ENCODE measurements around the gene SLC35F3. TPM values are rescaled to one million over a fixed set of nuclear protein-coding genes. Genes with fewer than 3 reads are reported as not detected.

SLC35F3 gene
- total RNA-seq, 4 donors from 2014 or later = 1.7 TPM; not detected in 3

DNA sequence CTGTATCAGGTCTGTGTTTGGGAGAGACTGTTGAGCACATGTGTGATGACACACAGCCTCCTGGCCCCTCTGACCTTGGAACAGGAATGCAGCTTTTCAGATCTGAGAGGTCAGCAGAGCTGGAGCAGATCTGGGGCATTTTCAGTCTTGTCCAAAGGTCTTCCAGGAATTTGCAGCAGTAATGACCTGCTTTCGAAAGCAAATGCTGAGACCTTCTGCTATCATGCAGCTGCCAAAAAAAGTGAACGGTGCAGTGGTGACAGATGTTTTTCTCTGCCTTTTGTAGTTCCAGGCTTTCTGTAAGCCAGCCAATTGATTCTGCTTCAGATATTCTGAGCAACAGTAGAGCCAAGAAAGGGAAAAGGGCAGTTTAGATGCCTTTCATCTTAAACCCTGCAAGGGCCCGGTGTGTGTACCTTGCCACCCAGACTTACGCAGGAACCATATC lies 331.0 kb downstream of the SLC35F3 start:
- TF ChIP-seq POLR2A (IDR thresholded peaks at IDR 0.05) = no peak
- TF ChIP-seq, protein P1, sequence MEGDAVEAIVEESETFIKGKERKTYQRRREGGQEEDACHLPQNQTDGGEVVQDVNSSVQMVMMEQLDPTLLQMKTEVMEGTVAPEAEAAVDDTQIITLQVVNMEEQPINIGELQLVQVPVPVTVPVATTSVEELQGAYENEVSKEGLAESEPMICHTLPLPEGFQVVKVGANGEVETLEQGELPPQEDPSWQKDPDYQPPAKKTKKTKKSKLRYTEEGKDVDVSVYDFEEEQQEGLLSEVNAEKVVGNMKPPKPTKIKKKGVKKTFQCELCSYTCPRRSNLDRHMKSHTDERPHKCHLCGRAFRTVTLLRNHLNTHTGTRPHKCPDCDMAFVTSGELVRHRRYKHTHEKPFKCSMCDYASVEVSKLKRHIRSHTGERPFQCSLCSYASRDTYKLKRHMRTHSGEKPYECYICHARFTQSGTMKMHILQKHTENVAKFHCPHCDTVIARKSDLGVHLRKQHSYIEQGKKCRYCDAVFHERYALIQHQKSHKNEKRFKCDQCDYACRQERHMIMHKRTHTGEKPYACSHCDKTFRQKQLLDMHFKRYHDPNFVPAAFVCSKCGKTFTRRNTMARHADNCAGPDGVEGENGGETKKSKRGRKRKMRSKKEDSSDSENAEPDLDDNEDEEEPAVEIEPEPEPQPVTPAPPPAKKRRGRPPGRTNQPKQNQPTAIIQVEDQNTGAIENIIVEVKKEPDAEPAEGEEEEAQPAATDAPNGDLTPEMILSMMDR (IDR thresholded peaks at IDR 0.05) = no peak
- H3K27ac ChIP-seq = no peak overlapping the region
- H3K27me3 ChIP-seq = no peaks in the 10 kb centered on the region
- no peaks in the 10 kb centered on the region for H3K36me3 ChIP-seq
- no peaks in the 10 kb centered on the region for H3K9me3 ChIP-seq
- DNase-seq = no peak
- H3K4me1 ChIP-seq = no peaks in the 10 kb centered on the region
- H3K4me3 ChIP-seq = no peak overlapping the region

DNA sequence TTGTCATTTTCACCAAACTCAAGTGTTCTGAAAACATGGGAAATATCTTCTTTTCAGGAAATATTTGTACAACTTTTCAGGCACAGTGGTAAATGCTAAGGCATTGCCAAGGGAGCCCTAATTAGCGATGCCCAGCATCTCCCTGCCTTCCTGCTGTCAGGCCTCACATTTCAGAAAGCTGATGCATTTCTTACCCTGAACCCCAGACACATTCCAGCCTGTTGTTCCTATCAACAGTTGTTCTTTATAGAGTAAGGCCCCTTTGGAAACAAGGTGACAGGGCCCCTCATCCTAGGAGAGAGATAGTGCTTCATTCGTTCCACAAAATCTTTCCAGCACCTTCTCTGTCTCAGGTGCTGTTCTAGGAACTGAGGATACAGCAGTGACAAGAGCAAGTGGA lies 332.9 kb downstream of the SLC35F3 start:
- H3K27ac ChIP-seq = no peak overlapping the region
- TF ChIP-seq POLR2A (IDR thresholded peaks at IDR 0.05) = no peak
- TF ChIP-seq, protein P1 (IDR thresholded peaks at IDR 0.05) = no peak
- no peak overlapping the region for H3K4me3 ChIP-seq
- H3K4me1 ChIP-seq = no peaks in the 10 kb centered on the region
- H3K36me3 ChIP-seq = no peaks in the 10 kb centered on the region
- no peak for DNase-seq
- H3K27me3 ChIP-seq = no peaks in the 10 kb centered on the region
- H3K9me3 ChIP-seq = no peaks in the 10 kb centered on the region

DNA sequence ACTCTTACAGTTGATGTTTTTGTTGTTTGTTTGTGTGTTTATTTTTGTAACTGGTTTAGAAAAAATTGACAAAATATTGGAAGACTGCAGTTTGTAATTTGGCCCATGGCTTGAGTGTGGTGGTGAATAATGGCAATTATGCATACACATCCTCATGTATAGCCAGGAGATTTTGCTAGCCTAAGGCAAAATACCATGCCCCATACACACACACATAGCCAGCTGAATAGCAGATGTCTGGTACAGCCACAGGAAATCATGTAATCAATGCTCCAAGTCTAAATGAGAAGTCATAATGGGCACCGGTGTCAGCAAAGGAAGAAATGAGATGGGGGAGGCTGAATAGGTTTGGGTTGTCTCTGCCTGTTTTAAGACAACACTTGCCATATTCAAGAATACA lies 333.6 kb downstream of the SLC35F3 start:
- Histone ChIP-seq H3K4me1 (no peaks in the 10 kb centered on the region), H3K27me3 (no peaks in the 10 kb centered on the region), H3K9me3 (no peaks in the 10 kb centered on the region), H3K27ac (no peak overlapping the region), H3K36me3 (no peaks in the 10 kb centered on the region), H3K4me3 (no peak overlapping the region)
- no peak for DNase-seq
- TF ChIP-seq POLR2A (IDR thresholded peaks at IDR 0.05) = no peak
- TF ChIP-seq, protein P1 (IDR thresholded peaks at IDR 0.05) = no peak

DNA sequence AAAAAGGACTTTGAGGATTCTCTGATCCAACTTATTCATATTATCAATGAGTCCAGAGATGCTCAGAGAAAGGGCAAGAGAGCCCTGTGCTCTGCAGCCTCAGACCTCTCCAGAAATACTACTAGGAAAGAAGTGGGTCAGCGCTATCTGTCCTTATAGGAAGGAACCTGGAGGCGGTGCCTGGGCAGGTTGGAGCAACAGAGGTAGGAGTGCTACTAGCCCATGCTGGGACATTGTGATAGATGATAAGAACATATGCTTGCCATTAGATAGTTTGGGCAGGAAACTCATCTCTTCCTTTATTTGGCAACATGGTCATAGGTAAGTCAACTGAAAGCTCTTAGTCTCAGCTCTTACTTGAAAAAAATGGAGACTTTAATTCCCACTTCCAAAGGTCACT lies 335.0 kb downstream of the SLC35F3 start:
- H3K4me1 ChIP-seq = no peaks in the 10 kb centered on the region
- no peak for TF ChIP-seq POLR2A (IDR thresholded peaks at IDR 0.05)
- TF ChIP-seq, protein P1 (IDR thresholded peaks at IDR 0.05) = no peak
- DNase-seq = no peak
- H3K9me3 ChIP-seq = no peaks in the 10 kb centered on the region
- H3K27me3 ChIP-seq = no peaks in the 10 kb centered on the region
- no peak overlapping the region for H3K4me3 ChIP-seq
- H3K27ac ChIP-seq = no peak overlapping the region
- no peaks in the 10 kb centered on the region for H3K36me3 ChIP-seq

DNA sequence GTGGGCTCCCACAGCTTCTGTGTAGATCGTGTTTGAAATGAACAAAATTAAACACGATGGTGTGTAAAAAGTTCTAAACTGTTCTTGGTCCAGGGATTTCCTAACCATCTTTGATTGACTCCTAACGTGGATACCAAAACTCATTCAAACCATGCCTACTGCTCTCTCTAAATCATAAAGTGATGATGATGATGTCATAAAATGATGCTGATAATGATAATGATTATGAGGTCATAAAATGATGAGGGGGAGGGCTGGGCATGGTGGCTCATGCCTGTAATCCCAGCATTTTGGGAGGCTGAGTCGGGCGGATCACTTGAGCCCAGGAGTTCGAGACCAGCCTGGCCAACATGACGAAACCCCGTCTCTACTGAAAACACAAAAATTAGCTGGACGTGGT lies 335.5 kb downstream of the SLC35F3 start:
- TF ChIP-seq, protein P1 (IDR thresholded peaks at IDR 0.05) = no peak
- no peak for TF ChIP-seq POLR2A (IDR thresholded peaks at IDR 0.05)
- Histone ChIP-seq H3K9me3 (no peaks in the 10 kb centered on the region), H3K4me3 (no peak overlapping the region), H3K27me3 (no peaks in the 10 kb centered on the region), H3K36me3 (no peaks in the 10 kb centered on the region), H3K27ac (no peak overlapping the region), H3K4me1 (no peaks in the 10 kb centered on the region)
- no peak for DNase-seq

DNA sequence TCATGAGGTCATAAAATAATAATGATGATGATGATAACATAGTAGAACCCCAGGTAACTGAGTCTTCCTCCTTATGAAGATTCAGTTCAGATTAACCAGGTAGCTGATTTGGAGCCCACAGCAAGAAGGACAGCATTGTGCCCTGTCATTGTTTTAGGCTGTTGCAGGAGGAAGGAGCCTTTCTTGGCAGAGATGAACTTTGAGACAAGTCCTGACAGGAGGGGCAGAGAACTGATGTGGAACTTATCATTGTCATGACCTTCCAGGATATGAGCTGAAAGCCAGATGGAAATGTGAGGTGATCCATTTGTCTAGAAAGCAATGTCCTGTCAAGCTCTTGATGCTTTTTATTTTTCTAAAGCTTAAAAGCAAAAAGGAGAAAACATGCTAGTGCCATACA lies 336.2 kb downstream of the SLC35F3 start:
- H3K36me3 ChIP-seq = no peaks in the 10 kb centered on the region
- TF ChIP-seq, protein P1 (IDR thresholded peaks at IDR 0.05) = no peak
- no peak for TF ChIP-seq POLR2A (IDR thresholded peaks at IDR 0.05)
- H3K4me1 ChIP-seq = no peaks in the 10 kb centered on the region
- H3K27ac ChIP-seq = no peak overlapping the region
- no peak overlapping the region for H3K4me3 ChIP-seq
- no peak for DNase-seq
- H3K27me3 ChIP-seq = no peaks in the 10 kb centered on the region
- H3K9me3 ChIP-seq = no peaks in the 10 kb centered on the region

Data from Peyer's patch (tissue), 4 donors.